AG04449 (cell line): ENCODE measurements around the gene TECPR1.

Experiments used
- CTCF ChIA-PET: fragments of 350-600 bp; formaldehyde crosslinking; extraction: SDS; loops from one replicate; lab custom pipeline; 2021; ENCODE audit warnings: antibody characterized with exemption; lab: Yijun Ruan, JAX
- POLR2A ChIA-PET: fragments of 400-600, 350-600 bp; formaldehyde crosslinking; extraction: SDS; loops from one replicate; lab custom pipeline; 2020; ENCODE audit warnings: antibody characterized with exemption, inconsistent platforms; lab: Yijun Ruan, JAX
- DNase-seq: peaks from one replicate; pipeline ENCODE4 v3.0.0-alpha.2; 2010; ENCODE audit warnings: low read depth, low spot score
- H3K4me3 ChIP-seq: 2 replicates; pipeline ENCODE4 v1.5.1; 2011; ENCODE audit warnings: low read depth, mild to moderate bottlenecking, control low read depth, low read length
- CTCF ChIP-seq: IDR thresholded peaks from one replicate; pipeline ENCODE4 v1.5.1; 2011; ENCODE audit warnings: mild to moderate bottlenecking, moderate library complexity, low read length, control low read depth, inconsistent platforms; ENCODE audit not compliant: insufficient read depth; ENCODE audit errors: missing control alignments

The TECPR1 gene

GRCh38 chr7:98250789-98251188, 1.2 kb downstream of the TECPR1 start:
- DNase-seq, result no peak
- ChIA-PET POLR2A (no interaction called here), CTCF (interaction anchor here (1.2 to 2.5 kb wide), 2 partner anchors 10 to 15 kb away, joined by 3 to 14 read pairs; no protein-coding TSS in a partner anchor)
- no peak overlapping the region for H3K4me3 ChIP-seq
- no peak for TF ChIP-seq CTCF

- CTCF ChIA-PET, result interaction anchor here (0.8 to 2.5 kb wide), 4 partner anchors 8 to 228 kb away, joined by 3 to 14 read pairs (median 3); no protein-coding TSS in a partner anchor
- DNase-seq, result no peak
- H3K4me3 ChIP-seq, result no peak overlapping the region
- POLR2A ChIA-PET, result no interaction called here
- TF ChIP-seq CTCF, result no peak
These were observed 2.9 kb downstream of the TECPR1 start for GRCh38 chr7:98249106-98249505.

- no peak for DNase-seq
- H3K4me3 ChIP-seq, result no peak overlapping the region
- ChIA-PET CTCF (no interaction called here), POLR2A (no interaction called here)
- no peak for TF ChIP-seq CTCF
These were observed 3.9 kb downstream of the TECPR1 start for GRCh38 chr7:98248156-98248555.

- TF ChIP-seq CTCF, result no peak
- POLR2A ChIA-PET, result no interaction called here
These were observed 7.2 kb downstream of the TECPR1 start for GRCh38 chr7:98244871-98245270.

GRCh38 chr7:98242934-98243333, 9.1 kb downstream of the TECPR1 start:
- TF ChIP-seq CTCF, result no peak
- ChIA-PET CTCF (interaction anchor here (1.7 to 2.4 kb wide), 2 partner anchors 10 to 222 kb away, joined by 8 to 13 read pairs; no protein-coding TSS in a partner anchor), POLR2A (no interaction called here)
- DNase-seq, result no peak
- H3K4me3 ChIP-seq, result no peak overlapping the region

More at GRCh38 chr7:98244871-98245270, 7.2 kb downstream of the TECPR1 start:
- CTCF ChIA-PET, result interaction anchor here (1.9 to 2.4 kb wide), 2 partner anchors 8 to 10 kb away, joined by 5 to 8 read pairs; no protein-coding TSS in a partner anchor
- no peak for DNase-seq
- H3K4me3 ChIP-seq, result no peak overlapping the region

GRCh38 chr7:98242342-98242741, 9.7 kb downstream of the TECPR1 start:
- no peak for DNase-seq
- ChIA-PET POLR2A (no interaction called here), CTCF (interaction anchor here (1.3 to 2.5 kb wide), 2 partner anchors 8 to 221 kb away, joined by 5 to 14 read pairs; no protein-coding TSS in a partner anchor)
- TF ChIP-seq CTCF, result no peak
- H3K4me3 ChIP-seq, result no peak overlapping the region
